ENCODE measurements around the gene HMGCL. TPM values are rescaled to one million over a fixed set of nuclear protein-coding genes. Genes with fewer than 3 reads are reported as not detected.

The HMGCL gene
- total RNA-seq, 1 donor from 2014 or later, result 20.7 TPM

GRCh38 chr1:23779826-23780371 lies 45.3 kb downstream of the HMGCL start:
- H3K4me1 ChIP-seq, result peaks cover 13% of the 10 kb centered on the region
- H3F3A ChIP-seq (ENCODE audit: low read depth), result peaks cover 16% of the 10 kb centered on the region
- peaks cover 24% of the 10 kb centered on the region for H3K4me1 Mint-ChIP-seq
- H3K27ac Mint-ChIP-seq, result no peak overlapping the region
- no peak for DNase-seq (ENCODE audit: low spot score)
- peaks cover 4% of the 10 kb centered on the region for H3K36me3 ChIP-seq
- no peak overlapping the region for H3K9ac ChIP-seq
- peak overlapping the region; percentile 96 for H3K4me2 ChIP-seq
- H4K20me1 ChIP-seq (ENCODE audit: low read depth), result peaks cover 17% of the 10 kb centered on the region
- H3K27me3 ChIP-seq, result no peaks in the 10 kb centered on the region
- peaks cover 3% of the 10 kb centered on the region for H3K36me3 Mint-ChIP-seq
- H3K9me3 ChIP-seq (ENCODE audit: low read depth), result no peaks in the 10 kb centered on the region
- H3K27ac ChIP-seq, result no peak overlapping the region
- no peaks in the 10 kb centered on the region for H3K9me3 Mint-ChIP-seq
- H3K4me3 Mint-ChIP-seq, result peak overlapping the region; percentile 94
- H3K27me3 Mint-ChIP-seq (ENCODE audit: insufficient read depth, low read depth), result no peaks in the 10 kb centered on the region
- peaks cover 68% of the 10 kb centered on the region for H3K79me2 ChIP-seq (ENCODE audit: low read depth)
- no peak overlapping the region for H2AFZ ChIP-seq (replicated peaks)
- TF ChIP-seq, protein P1, sequence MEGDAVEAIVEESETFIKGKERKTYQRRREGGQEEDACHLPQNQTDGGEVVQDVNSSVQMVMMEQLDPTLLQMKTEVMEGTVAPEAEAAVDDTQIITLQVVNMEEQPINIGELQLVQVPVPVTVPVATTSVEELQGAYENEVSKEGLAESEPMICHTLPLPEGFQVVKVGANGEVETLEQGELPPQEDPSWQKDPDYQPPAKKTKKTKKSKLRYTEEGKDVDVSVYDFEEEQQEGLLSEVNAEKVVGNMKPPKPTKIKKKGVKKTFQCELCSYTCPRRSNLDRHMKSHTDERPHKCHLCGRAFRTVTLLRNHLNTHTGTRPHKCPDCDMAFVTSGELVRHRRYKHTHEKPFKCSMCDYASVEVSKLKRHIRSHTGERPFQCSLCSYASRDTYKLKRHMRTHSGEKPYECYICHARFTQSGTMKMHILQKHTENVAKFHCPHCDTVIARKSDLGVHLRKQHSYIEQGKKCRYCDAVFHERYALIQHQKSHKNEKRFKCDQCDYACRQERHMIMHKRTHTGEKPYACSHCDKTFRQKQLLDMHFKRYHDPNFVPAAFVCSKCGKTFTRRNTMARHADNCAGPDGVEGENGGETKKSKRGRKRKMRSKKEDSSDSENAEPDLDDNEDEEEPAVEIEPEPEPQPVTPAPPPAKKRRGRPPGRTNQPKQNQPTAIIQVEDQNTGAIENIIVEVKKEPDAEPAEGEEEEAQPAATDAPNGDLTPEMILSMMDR (IDR thresholded peaks at IDR 0.05), result no peak
- TF ChIP-seq EZH2phosphoT487 (IDR thresholded peaks at IDR 0.05) (no peak), EZH2 (IDR thresholded peaks at IDR 0.05) (no peak)
- H3K4me3 ChIP-seq, result no peak overlapping the region

DNA sequence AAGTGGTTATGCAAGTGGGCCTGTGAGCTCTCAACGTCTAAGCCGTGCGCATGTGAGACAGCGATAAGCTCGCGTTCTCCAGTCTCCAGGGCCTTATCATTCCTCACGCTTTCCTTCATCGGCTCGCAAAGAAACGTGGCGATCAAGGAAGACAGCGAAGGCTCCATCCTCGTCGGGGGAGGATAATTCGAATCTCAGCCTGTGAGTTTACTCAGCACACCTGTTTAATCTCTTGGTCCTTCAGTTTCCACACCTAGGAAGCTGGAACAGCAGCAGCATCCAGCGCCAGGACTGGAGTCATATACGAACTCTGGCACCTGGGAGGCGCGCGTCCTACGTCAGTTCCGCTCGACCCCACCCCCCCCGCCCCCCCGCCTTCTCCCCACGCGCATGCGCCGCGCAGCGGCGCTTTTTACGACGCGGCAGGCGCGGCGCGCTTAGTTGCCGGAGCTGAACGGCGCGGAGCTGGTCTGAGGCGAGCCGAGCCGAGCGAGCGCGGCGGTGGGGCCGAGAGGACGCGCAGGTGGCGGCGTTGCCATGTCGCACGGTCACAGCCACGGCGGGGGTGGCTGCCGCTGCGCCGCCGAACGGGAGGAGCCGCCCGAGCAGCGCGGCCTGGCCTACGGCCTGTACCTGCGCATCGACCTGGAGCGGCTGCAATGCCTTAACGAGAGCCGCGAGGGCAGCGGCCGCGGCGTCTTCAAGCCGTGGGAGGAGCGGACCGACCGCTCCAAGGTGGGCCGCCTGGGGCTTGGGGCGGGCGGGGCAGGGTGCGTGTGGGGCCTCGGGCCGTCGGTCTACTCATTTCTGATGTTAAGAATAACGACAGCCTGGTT lies 47.0 kb downstream of the HMGCL start, which contains the start of gene PITHD1:
PITHD1 (plus strand) TSS at position 440 of the 836 bp plus-strand sequence; CDS start at position 538, 98 bp downstream.
- DNase-seq (ENCODE audit: low spot score), result peak; percentile 96
- Histone ChIP-seq H2AFZ (replicated peaks) (peak within 1 kb of the TSS; percentile 65), H3K4me3 (peak within 1 kb of the TSS; percentile 82), H3K9me3 (ENCODE audit: low read depth) (no peaks in the 10 kb centered on the region), H3F3A (ENCODE audit: low read depth) (peaks cover 16% of the 10 kb centered on the region), H3K79me2 (ENCODE audit: low read depth) (peaks cover 58% of the 10 kb centered on the region), H3K9ac (peak within 1 kb of the TSS; percentile 87), H4K20me1 (ENCODE audit: low read depth) (peaks cover 13% of the 10 kb centered on the region), H3K4me1 (peaks cover 13% of the 10 kb centered on the region), H3K27me3 (no peaks in the 10 kb centered on the region), H3K4me2 (peak within 1 kb of the TSS; percentile 96), H3K27ac (no peak within 1 kb of the TSS), H3K36me3 (no peaks in the 10 kb centered on the region)
- Mint-ChIP-seq H3K4me3 (peak within 1 kb of the TSS; percentile 98), H3K27ac (peak within 1 kb of the TSS; percentile 70), H3K27me3 (ENCODE audit: insufficient read depth, low read depth) (no peaks in the 10 kb centered on the region), H3K36me3 (peaks cover 3% of the 10 kb centered on the region), H3K4me1 (peaks cover 24% of the 10 kb centered on the region), H3K9me3 (no peaks in the 10 kb centered on the region)
- TF ChIP-seq EZH2 (IDR thresholded peaks at IDR 0.05), result no peak
- TF ChIP-seq, protein P1 (IDR thresholded peaks at IDR 0.05), result peak; percentile 4

- Mint-ChIP-seq H3K4me1 (peaks cover 24% of the 10 kb centered on the region), H3K36me3 (no peaks in the 10 kb centered on the region), H3K27me3 (ENCODE audit: insufficient read depth, low read depth) (no peaks in the 10 kb centered on the region), H3K9me3 (no peaks in the 10 kb centered on the region), H3K4me3 (peak overlapping the region; percentile 98), H3K27ac (no peak overlapping the region)
- H3K9me3 ChIP-seq (ENCODE audit: low read depth), result no peaks in the 10 kb centered on the region
- H3K4me1 ChIP-seq, result peaks cover 13% of the 10 kb centered on the region
- no peak for DNase-seq (ENCODE audit: low spot score)
- H3K9ac ChIP-seq, result no peak overlapping the region
- H3K79me2 ChIP-seq (ENCODE audit: low read depth), result peaks cover 41% of the 10 kb centered on the region
- H2AFZ ChIP-seq (replicated peaks), result no peak overlapping the region
- H4K20me1 ChIP-seq (ENCODE audit: low read depth), result peaks cover 13% of the 10 kb centered on the region
- no peaks in the 10 kb centered on the region for H3K27me3 ChIP-seq
- peaks cover 16% of the 10 kb centered on the region for H3F3A ChIP-seq (ENCODE audit: low read depth)
- H3K4me2 ChIP-seq, result no peak overlapping the region
- H3K36me3 ChIP-seq, result no peaks in the 10 kb centered on the region
- H3K27ac ChIP-seq, result no peak overlapping the region
- TF ChIP-seq, protein P1 (IDR thresholded peaks at IDR 0.05), result no peak
- TF ChIP-seq EZH2phosphoT487 (IDR thresholded peaks at IDR 0.05) (no peak), EZH2 (IDR thresholded peaks at IDR 0.05) (no peak)
- H3K4me3 ChIP-seq, result no peak overlapping the region
Observed at GRCh38 chr1:23776217-23776616, 49.0 kb downstream of the HMGCL start.

All from neural progenitor cell (in vitro differentiated cells).